ENCODE measurements around the gene TFEB.
A peak's percentile ranks its signal among the peaks of the same experiment; 100 is the strongest.

TFEB gene

GRCh38 chr6:41706876-41707564, 28.4 kb downstream of the TFEB start:
- DNase-seq (ENCODE audit: low read depth in 2 of 2) = no peak

- no peak for DNase-seq (ENCODE audit: low read depth in 2 of 2)
These were observed 29.2 kb downstream of the TFEB start for GRCh38 chr6:41705996-41706835.

DNA sequence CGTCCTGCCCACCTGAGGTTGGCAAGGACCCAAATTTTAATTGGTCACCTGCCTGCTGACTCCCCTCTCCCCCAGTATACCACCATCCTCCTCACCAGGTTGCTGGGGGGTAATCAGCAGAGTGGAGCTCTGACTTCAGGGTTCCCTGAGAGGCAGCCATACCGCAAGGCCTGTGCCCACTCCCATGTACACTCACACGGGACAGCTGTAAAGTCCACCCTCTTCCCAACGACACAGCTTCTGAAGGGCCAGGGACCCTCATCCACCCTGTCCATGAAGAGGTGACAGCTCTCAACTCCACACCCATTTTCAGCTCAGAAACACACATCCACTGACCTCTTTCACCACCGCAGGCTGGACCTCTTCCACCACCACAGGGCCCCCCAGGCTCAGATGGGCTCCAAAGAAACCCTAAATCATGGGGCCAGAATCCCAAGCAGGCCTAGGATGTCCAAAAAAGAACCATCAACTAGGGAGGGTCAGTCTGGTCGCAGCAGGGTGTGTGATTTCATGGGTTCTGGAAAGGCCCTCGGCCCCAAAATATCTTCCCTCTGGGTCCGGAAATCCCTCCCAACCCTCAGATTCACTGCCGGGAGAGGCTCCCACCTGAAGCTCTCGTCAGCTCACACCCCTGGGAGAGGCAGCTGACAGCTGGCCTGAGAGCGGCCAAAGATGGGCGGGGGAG, 30.0 kb downstream of the TFEB start:
- no peak for DNase-seq (ENCODE audit: low read depth in 2 of 2)

- DNase-seq (ENCODE audit: low read depth in 2 of 2) = no peak
These were observed 30.6 kb downstream of the TFEB start for GRCh38 chr6:41704656-41705310.

- no peak for DNase-seq (ENCODE audit: low read depth in 2 of 2)
These were observed 31.4 kb downstream of the TFEB start for GRCh38 chr6:41704028-41704427.

DNA sequence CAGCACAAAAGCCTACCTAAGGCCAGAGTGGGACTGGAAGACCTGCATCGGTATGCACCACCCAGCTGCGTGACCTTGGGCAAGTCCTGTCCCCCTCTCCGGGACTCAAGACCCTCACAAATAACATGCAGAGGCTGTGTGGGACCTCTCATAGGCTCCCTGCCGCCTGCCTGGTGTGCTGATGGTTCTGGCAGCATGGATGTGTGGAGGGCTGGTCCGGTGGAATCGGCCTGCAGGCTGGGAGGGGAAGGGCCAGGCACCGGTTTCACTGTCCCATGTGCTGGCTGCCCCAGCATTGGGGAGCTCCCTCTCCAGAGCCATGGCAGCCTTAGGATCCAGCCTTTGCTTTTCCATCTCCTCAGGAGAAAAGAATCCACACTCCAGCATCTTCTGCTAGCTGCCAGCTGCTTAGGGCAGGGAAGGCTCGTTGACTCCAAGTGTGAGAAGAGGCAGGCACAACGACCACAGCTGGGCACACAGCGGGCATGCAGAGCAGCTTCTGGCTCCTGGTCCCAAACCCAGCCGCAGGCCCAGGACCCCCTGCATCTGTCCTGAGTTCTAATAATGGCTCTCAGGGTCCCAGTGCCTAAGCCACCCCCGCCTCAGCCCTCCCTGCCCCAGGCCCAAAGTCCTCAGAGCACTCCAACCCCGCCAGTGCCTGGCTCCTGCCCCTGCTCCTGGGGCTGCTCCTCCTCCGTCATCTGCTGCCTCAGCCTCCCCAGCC, 32.5 kb downstream of the TFEB start:
- no peak for DNase-seq (ENCODE audit: low read depth in 2 of 2)

DNA sequence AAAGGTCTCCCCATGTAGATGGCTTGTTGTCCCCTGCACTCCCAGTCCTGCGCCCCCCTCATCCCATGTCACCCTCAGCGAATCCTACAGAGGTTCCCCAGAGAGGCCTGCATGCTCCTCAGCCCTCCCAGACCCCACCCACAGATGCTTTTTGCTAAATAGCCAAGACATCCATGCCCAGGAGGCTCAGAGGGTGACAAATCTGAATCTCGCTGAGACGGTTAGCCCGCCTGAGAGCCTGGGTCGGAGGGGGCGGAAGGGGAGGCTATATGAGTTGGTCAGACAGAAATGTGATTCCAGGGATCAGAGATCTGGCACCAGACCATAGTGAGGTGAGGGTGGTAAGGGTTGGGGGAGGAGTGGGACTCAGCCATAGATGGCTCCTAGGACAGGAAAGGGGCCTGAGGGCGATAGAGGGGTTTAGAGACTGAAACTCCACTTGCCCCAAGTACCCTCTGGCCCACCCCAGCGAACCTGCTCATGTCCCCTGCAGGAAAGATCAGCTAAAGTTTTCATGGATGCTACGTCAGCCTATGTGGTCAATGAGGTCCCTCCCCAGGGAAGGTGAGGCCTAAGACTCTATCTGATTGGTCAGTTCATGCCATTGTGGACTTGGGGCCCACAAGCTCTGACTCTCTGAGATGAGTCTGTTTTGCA, 33.2 kb downstream of the TFEB start:
- DNase-seq (ENCODE audit: low read depth in 2 of 2) = no peak

- no peak for DNase-seq (ENCODE audit: low read depth in 2 of 2)
These were observed 34.7 kb downstream of the TFEB start for GRCh38 chr6:41700463-41701347.

DNA sequence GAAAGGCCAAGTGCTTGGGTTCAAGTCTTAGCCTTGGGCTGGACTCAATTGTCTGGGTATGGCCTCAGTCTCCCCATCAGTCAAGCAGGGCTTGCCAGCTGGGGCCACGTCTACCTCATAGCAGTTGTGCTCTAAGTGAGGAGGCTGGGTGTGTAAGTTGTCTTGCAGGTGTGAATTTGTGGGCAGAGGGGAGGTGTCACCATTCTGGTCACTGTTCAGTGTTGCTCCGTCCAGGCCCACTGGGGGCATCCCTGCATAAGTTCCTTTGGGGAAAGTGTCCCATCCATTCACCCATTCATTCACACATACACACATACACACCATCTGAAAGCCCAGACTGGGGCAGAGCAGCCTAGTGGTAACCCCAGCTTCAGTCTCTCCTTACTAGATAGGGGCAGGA, 36.3 kb downstream of the TFEB start:
- no peak for DNase-seq (ENCODE audit: low read depth in 2 of 2)

- peak; percentile 90 to 91 for DNase-seq (ENCODE audit: low read depth in 2 of 2)
These were observed 37.3 kb downstream of the TFEB start for GRCh38 chr6:41697861-41698781.

GRCh38 chr6:41696788-41697187, 38.6 kb downstream of the TFEB start:
- DNase-seq (ENCODE audit: low read depth in 2 of 2) = no peak

DNA sequence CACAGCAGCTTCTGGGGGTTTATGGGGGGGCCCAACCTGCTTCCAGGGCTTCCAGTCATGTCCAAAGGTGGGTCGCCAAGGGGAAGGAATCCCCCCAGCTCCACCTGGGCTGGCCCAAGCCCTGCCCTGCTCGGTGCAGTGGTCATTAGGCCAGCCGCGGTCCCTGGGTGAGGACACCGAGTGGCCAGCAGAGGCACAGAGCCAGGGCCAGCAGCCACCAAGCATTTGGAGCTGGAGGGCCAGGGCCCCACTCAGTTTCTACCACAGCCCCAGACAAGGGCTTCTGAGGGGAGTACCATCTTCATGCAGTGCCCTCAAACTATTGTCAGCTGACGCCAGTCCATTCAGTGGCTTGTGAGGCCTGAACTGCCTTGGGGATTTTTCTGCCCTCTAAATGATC, 39.6 kb downstream of the TFEB start:
- DNase-seq (ENCODE audit: low read depth in 2 of 2) = no peak

DNA sequence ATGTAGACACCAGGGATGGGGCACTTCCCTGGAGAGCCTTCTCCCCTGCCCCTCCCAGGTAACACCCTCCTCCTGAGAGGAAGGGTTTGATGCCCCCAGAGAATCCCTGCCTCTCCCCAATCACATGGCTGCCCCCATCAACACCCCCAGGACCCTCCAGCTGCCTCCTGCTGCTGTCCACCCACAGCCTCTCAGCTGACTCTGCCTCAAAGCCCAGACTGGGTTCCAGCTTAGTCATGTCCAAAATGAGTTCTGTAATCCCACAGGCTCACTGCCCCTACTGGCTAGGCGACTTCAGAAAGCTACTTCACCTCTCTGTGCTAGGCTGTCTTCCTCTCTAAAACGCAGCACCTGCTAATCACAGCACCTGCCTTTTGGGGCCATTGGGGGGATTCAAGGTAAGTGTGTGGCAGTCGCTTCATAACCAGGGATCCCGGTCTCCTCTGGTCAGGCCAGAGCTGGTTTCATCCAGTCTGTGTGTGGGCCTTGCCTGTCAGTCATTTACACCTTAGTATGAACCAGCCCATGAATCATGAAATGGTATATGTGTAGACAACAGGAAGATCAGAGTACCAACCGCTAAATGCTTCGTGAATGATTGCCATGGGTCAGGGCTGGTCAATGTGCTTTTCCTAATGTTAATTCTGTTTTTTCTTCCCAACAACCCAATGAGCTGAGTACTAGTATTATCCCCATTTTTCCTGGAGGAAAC, 40.4 kb downstream of the TFEB start:
- DNase-seq (ENCODE audit: low read depth in 2 of 2) = no peak

DNA sequence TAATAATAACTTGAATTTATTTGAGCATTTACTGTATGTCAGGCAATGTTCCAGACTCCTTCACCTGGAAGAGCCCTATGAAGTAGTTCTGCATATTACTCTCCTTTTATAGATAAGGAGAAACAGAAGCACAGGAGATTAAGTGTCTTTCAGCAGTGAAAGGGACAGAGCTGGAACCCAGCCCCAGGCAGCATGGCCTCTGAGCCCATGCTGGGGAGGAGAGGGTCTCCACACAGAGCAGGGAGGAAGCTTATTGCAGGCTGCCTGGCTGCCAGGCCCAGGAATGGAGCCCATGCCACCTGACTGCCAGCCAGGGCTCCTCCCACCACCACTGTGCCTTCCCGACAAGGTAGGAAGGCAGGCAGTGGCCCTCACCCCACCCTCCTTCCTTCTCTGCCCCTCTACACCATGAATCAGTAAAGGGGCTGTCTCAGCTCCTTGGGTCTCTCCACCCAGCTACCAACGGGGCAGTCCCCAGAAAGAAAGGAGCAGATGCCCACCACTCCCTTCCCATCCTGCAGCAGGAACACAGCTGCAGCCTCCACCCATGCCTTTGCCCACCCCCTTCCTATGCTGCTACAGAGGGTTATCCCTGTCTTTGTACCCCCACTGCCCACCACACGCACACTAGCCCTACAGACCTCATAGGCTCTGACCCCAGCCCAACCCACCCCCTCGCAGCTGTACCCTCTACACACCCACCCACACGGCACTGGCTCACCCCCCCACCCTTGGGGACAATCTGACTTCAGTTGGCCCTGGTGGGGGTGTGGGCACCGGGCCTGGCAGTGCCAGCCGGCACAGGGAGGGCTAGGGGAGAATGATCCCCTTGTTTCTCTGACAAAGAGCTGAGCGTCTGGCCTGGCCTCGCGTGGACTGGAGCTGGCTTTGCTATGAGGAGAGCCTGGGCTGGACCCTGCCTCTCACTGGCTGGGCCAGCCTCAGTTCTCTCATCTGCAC, 41.8 kb downstream of the TFEB start:
- DNase-seq (ENCODE audit: low read depth in 2 of 2) = no peak

DNA sequence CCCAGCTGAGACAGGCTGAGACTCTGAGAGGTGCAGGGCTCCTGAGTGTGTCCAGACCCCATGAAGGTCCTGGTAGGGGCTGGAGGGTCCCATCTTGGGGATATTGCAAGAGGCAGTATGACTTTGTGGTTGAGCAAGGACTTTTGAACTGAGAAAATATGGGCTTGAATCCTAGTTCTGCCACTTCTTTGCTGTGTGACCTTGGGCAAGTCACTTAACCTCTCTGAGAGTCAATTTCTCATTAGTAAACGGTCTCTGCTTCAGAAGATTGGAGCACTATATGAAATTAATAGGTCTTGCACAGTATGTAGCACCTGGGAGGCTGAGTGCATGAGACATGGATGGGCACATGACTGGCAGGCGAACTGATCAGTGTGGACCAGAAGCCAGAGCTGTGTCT, 42.7 kb downstream of the TFEB start:
- DNase-seq (ENCODE audit: low read depth in 2 of 2) = no peak

DNA sequence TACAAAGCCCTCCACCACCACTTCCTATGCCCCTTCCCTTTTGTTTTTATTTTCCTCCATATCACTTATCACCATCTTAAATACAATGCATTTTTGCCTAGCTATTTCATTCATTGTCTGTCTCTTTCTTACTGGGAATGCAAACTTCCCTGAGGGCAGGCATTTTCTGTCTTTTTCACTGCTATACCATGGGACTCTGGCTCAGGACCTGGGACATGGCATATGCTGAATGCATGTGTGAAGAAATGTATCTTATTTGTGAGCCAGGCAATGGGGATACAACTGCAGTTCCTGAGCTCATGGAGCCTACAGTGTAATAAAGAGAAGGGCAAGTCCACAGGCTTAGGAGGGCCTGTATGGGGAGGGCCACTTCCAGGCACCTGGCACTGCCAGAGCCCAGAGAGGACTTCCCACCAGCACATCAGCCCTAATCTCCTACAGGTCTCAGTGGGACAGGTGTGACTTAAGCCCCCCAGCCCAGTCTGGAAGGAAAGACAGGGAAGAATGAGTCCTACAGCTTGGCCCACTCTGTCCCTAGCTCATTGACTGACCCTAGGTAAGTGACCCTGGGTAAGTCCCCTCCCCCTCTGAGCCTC, 43.2 kb downstream of the TFEB start:
- no peak for DNase-seq (ENCODE audit: low read depth in 2 of 2)
